Lower leg skin (tissue), 4 donors: ENCODE measurements around the gene ESYT3. TPM values are rescaled to one million over a fixed set of nuclear protein-coding genes. Genes with fewer than 3 reads are reported as not detected.
"Not testable (repeated sequence)": the region's sequence is repeated elsewhere in the genome, so short reads cannot be mapped to it uniquely, and the experiment has no call there.

Experiments
- DNase-seq, 2 donors: peaks; one replicate each; pipeline ENCODE4 v3.0.0-alpha.2; 2019; ENCODE audit warnings: low spot score in 2 of 2
- H3K4me3 ChIP-seq: fragments of 200-600 bp; sonication (generic); 2 replicates; pipeline ENCODE4 v1.5.1; 2017; ENCODE audit warnings: mild to moderate bottlenecking, low read depth; ENCODE audit not compliant: poor library complexity, severe bottlenecking
- POLR2A ChIP-seq, 2 donors: fragments of 450-650 bp; IDR thresholded peaks; one replicate each; pipeline ENCODE4 v1.6.1; 2016 to 2017; ENCODE audit warnings: antibody characterized with exemption in 2 of 2, mild to moderate bottlenecking in 1 of 2, moderate library complexity in 1 of 2
- WGBS, 2 donors: methylation state at CpG; one replicate each; pipeline ENCODE4 v1.1.5; 2018; 5-methylcytosine and 5-hydroxymethylcytosine counted together
- intact Hi-C: fragments of 100-400 bp; cut with DNase I; formaldehyde crosslinking; loops from one replicate; pipeline ENCODE4 v1.15.0; 2023; ENCODE audit warnings: low total_unique reads
- total RNA-seq, 4 donors: library from RNA; depleted of rRNA; stranded (reverse); fragments of >200 nt; gene quantifications; one replicate each; pipeline ENCODE4 v1.1.0, GENCODE V29; 2016
- TF ChIP-seq, protein P1 (sequence below), 3 donors: fragments of 450-650 bp; IDR thresholded peaks; one replicate each; pipeline ENCODE4 v1.5.1; 2016; ENCODE audit warnings: antibody characterized with exemption in 3 of 3, mild to moderate bottlenecking in 3 of 3, moderate library complexity in 2 of 3

ESYT3 gene
- total RNA-seq, 4 donors from 2014 or later: 44.5 to 59.5 (median 47.1) TPM

DNA sequence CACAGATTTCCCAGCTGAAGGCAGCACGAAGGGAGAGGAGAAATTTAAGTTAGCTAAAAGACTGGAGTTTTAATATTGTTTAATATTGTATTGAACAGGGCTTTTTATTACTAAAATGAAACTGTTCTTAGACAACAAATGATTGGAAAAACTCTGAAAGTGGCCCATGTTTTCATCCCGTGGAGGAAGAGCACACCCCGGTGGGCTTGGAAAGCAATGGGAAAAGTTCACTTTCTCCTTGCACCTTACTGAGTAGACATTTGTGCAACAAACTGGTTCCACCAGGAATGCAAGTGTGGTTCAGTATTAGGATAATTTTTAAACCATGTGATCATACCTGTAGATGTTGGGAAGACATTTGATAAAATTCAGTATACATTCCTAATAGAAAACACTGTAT lies 8.2 kb upstream of the ESYT3 start:
- TF ChIP-seq POLR2A (IDR thresholded peaks at IDR 0.05): no peak
- TF ChIP-seq, protein P1, sequence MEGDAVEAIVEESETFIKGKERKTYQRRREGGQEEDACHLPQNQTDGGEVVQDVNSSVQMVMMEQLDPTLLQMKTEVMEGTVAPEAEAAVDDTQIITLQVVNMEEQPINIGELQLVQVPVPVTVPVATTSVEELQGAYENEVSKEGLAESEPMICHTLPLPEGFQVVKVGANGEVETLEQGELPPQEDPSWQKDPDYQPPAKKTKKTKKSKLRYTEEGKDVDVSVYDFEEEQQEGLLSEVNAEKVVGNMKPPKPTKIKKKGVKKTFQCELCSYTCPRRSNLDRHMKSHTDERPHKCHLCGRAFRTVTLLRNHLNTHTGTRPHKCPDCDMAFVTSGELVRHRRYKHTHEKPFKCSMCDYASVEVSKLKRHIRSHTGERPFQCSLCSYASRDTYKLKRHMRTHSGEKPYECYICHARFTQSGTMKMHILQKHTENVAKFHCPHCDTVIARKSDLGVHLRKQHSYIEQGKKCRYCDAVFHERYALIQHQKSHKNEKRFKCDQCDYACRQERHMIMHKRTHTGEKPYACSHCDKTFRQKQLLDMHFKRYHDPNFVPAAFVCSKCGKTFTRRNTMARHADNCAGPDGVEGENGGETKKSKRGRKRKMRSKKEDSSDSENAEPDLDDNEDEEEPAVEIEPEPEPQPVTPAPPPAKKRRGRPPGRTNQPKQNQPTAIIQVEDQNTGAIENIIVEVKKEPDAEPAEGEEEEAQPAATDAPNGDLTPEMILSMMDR (IDR thresholded peaks at IDR 0.05): no peak

DNA sequence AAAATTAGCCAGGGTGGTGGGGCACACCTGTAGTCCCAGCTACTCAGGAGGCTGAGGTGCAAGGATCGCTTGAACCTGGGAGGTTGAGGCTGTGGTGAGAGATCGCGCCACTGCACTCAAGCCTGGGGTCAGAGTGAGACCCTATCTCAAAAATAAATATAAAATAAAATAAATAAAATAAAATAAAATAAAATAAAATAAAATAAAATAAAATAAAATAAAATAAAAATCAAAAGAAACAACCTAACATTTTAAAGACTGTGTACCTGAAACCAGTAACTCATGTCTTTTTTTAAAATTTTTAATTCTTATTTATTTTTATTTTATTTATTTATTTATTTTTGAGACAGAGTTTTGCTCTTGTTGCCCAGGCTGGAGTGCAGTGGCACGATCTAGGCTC lies 7.7 kb upstream of the ESYT3 start:
- intact Hi-C loops, DNase-seq, H3K4me3 ChIP-seq: not testable (repeated sequence)
- 84 to 96% methylated on average over 4 of the region's 4 CpGs for WGBS, 2 donors

More for the DNA sequence above, 8.2 kb upstream of the ESYT3 start:
- no peak for DNase-seq
- 47 to 60% methylated on average over 3 of the region's 3 CpGs for WGBS, 2 donors
- intact Hi-C loops: no loop called here
- no peak overlapping the region for H3K4me3 ChIP-seq

DNA sequence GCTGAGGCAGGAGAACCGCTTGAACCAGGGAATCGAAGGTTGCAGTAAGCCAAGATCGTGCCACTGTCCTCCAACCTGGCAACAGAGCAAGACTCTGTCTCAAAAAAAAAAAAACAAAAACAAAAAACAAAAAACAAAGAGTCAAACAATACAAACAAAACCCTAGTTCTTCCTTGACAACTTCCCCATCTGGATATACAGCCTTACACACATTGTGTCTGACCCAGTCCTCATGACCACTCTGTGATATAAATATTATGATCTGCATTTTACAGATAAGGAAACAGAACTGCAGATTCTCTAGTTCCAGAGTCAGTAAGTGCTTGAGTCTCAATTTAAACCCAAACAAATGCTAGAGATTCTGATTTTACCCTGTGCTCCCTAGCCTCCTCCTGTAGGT lies 4.8 kb upstream of the ESYT3 start:
- intact Hi-C loops: no loop called here
- H3K4me3 ChIP-seq: no peak overlapping the region
- no peak for DNase-seq
- TF ChIP-seq, protein P1 (IDR thresholded peaks at IDR 0.05): no peak
- TF ChIP-seq POLR2A (IDR thresholded peaks at IDR 0.05): no peak
- 91 to 100% methylated on average over 3 of the region's 3 CpGs for WGBS, 2 donors

DNA sequence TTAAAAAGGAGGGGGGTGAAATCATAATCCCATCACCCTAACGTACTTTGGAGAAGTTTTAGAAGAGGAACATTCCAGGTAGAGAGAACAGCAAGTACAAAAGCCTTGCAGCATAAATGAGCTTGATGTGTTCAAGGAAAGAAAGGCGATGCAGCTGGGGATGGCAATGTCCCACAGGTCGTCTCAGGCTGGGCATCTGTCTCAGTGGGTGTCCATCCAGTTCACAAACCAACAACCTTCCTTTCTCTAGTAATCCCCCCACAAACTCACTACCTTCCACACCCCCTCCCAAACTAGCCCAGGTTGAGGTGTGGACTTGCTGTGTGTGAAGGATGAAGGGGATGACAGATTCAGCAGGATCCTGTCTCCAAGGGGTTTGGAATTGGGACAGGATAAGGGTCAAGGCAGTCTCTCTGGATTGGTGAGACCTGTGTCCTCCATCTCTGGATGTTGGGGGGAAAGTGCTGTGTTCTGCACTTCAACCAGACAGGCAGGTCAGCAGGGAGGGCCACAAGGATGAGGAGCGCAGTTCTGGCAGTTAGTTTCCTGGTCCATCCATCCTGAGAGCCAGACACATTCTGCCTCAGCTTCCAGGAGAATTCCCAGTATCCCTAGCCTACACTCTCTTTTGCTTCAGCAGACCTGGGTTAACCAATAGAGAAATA lies 1.7 kb upstream of the ESYT3 start:
- no peak overlapping the region for H3K4me3 ChIP-seq
- WGBS, 2 donors: 86 to 89% methylated on average over 4 of the region's 4 CpGs
- DNase-seq: no peak
- TF ChIP-seq, protein P1 (IDR thresholded peaks at IDR 0.05): no peak
- no peak for TF ChIP-seq POLR2A (IDR thresholded peaks at IDR 0.05)
- intact Hi-C loops: no loop called here

DNA sequence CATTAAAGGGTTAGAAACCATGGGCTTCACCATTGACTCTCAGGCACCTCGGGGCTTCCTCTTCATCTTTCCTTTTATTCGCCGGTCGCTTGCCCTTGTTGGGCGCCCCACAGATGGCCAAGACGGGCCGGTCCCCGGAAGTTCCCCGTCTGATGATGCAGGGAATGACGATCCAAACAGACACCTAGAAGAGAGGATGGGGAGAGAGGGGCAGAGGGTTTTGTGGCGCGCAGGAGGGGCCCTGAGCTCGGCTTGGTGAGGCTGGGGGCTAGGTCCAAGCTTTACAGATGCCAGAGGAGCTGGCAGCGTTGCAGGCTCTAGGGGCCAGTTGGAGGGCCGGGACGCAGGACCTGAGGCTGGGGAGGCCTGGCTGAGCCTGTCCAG lies 532 bp upstream of the ESYT3 start:
- intact Hi-C loops: no loop called here
- TF ChIP-seq, protein P1 (IDR thresholded peaks at IDR 0.05): no peak
- no peak for TF ChIP-seq POLR2A (IDR thresholded peaks at IDR 0.05)
- H3K4me3 ChIP-seq: no peak overlapping the region
- no peak for DNase-seq
- WGBS, 2 donors: 33 to 42% methylated on average over 16 of the region's 16 CpGs

DNA sequence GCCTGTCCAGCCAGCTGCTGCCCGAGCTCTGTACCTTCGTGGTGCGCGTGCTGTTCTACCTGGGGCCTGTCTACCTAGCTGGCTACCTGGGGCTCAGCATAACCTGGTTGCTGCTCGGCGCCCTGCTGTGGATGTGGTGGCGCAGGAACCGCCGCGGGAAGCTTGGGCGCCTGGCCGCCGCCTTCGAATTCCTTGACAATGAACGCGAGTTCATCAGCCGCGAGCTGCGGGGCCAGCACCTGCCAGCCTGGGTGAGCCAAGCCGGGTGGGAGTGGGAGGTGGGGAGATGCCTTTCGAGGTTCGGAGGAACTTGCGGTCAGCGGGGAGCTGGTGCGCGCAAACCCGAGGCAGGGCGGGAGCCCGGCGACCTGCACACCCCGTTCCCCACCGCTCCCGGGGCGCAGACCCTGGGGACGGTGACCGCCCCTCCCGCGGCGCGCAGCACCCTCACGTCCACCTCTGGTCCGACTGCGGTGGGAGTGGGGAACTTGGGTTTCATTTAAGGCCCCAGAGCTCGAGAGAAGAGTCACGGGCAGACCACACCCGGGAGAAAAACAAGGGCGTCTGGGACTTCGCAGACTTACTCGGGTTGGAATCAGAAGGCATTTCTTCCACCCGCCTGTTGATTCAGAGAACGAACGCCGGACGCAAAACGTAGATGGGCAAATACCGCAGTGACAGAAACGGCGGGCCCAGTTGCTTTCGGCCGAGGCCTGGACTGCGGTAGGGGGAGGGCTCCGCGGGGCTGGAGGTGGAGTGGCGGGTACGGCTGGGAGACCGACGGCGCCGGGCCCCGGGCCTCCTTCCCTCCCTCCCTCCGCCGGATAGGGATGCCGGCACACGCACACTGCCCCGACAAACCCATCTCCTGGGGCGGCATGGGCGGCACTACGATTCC lies 708 bp downstream of the ESYT3 start:
- DNase-seq: no peak
- peak overlapping the region; percentile 41 for H3K4me3 ChIP-seq
- intact Hi-C loops: no loop called here
- no peak for TF ChIP-seq POLR2A (IDR thresholded peaks at IDR 0.05)
- TF ChIP-seq, protein P1 (IDR thresholded peaks at IDR 0.05): no peak
- WGBS, 2 donors: 1 to 3% methylated on average over 46 to 74 of the region's 78 CpGs
